Measurements from ENCODE around the gene NCAPD2. TPM values are rescaled to one million over a fixed set of nuclear protein-coding genes. Genes with fewer than 3 reads are reported as not detected.

Gene NCAPD2
- total and polyA plus RNA-seq, 2 donors (not counting 1 experiment from before 2014, with no cell fraction given) = 19.9 to 42.1 TPM

GRCh38 chr12:6562881-6563280, 69.0 kb downstream of the NCAPD2 start:
- TF ChIP-seq CTCF (IDR thresholded peaks at IDR 0.05) = no peak
- no peak for TF ChIP-seq EZH2 (IDR thresholded peaks at IDR 0.05; ENCODE audit: borderline replicate concordance, insufficient read depth, low read depth, low read length, poor library complexity, severe bottlenecking)
- ATAC-seq (ENCODE audit: low read depth) = no peak
- Histone ChIP-seq H3K27ac (ENCODE audit: low read length in 2 of 2) (no peak overlapping the region), H3K9ac (ENCODE audit: low read length) (no peak overlapping the region), H2AFZ (ENCODE audit: insufficient read depth, low read depth, low read length, poor library complexity, severe bottlenecking) (no peak overlapping the region), H3K9me3 (ENCODE audit: control extremely low read depth in 1 of 3, control insufficient read depth in 2 of 3, insufficient read depth in 1 of 3, low read length in 2 of 3) (no peaks in the 10 kb centered on the region), H3K79me2 (ENCODE audit: control insufficient read depth, insufficient read depth, low read length) (peaks cover 58% of the 10 kb centered on the region), H3K4me2 (replicated peaks; ENCODE audit: low read depth, low read length, poor library complexity, severe bottlenecking) (no peak overlapping the region), H3K4me1 (ENCODE audit: control insufficient read depth in 2 of 2, insufficient read depth in 2 of 2, low read length in 2 of 2) (peaks cover 7 to 15% of the 10 kb centered on the region in 2 donors), H4K20me1 (ENCODE audit: control insufficient read depth, insufficient read depth, low read length, poor library complexity, severe bottlenecking) (peaks cover 27% of the 10 kb centered on the region), H3K27me3 (replicated peaks in 1 of 4; ENCODE audit: control extremely low read depth in 1 of 4, control insufficient read depth in 3 of 4, insufficient read depth in 4 of 4, low read length in 3 of 4) (no peaks in the 10 kb centered on the region), H3K4me3 (ENCODE audit: control extremely low read depth in 1 of 5, extremely low read depth in 1 of 5, insufficient read depth in 1 of 5, low read depth in 2 of 5, low read length in 4 of 5) (no peak overlapping the region), H3K36me3 (replicated peaks in 1 of 2; ENCODE audit: control extremely low read depth in 1 of 2, control insufficient read depth in 1 of 2, extremely low read depth in 1 of 2, insufficient read depth in 2 of 2, low read length in 1 of 2) (peaks cover 2 to 55% of the 10 kb centered on the region in 2 experiments)
- Mint-ChIP-seq H3K27me3 (no peaks in the 10 kb centered on the region), H3K27ac (no peak overlapping the region), H3K4me3 (no peak overlapping the region), H3K9me3 (ENCODE audit: insufficient read depth) (no peaks in the 10 kb centered on the region), H3K4me1 (peaks cover 25% of the 10 kb centered on the region)
- WGBS (ENCODE audit: insufficient coverage) = 93% methylated on average over 8 of the region's 10 CpGs
- no peak for DNase-seq
- ChIA-PET POLR2A (no interaction called here), CTCF (interaction anchor here (0.7 to 5.0 kb wide), 14 partner anchors 9 to 216 kb away, joined by 3 to 52 read pairs (median 4); partner anchors contain the start of genes GAPDH, IFFO1 and MLF2)
- intact Hi-C loops (cut with micrococcal nuclease) = loop anchor here (2.0 kb wide), 1 partner anchor 262 kb away; no protein-coding TSS in a partner anchor

- Histone ChIP-seq H3K27ac (ENCODE audit: low read length in 2 of 2) (no peak overlapping the region), H3K4me1 (ENCODE audit: control insufficient read depth in 2 of 2, insufficient read depth in 2 of 2, low read length in 2 of 2) (peaks cover 7 to 13% of the 10 kb centered on the region in 2 donors), H3K9me3 (ENCODE audit: control extremely low read depth in 1 of 3, control insufficient read depth in 2 of 3, insufficient read depth in 1 of 3, low read length in 2 of 3) (no peaks in the 10 kb centered on the region), H3K4me2 (replicated peaks; ENCODE audit: low read depth, low read length, poor library complexity, severe bottlenecking) (no peak overlapping the region), H3K79me2 (ENCODE audit: control insufficient read depth, insufficient read depth, low read length) (peaks cover 60% of the 10 kb centered on the region), H3K9ac (ENCODE audit: low read length) (no peak overlapping the region), H2AFZ (ENCODE audit: insufficient read depth, low read depth, low read length, poor library complexity, severe bottlenecking) (no peak overlapping the region), H3K4me3 (ENCODE audit: control extremely low read depth in 1 of 5, extremely low read depth in 1 of 5, insufficient read depth in 1 of 5, low read depth in 2 of 5, low read length in 4 of 5) (no peak overlapping the region), H3K36me3 (replicated peaks in 1 of 2; ENCODE audit: control extremely low read depth in 1 of 2, control insufficient read depth in 1 of 2, extremely low read depth in 1 of 2, insufficient read depth in 2 of 2, low read length in 1 of 2) (peaks cover 2 to 55% of the 10 kb centered on the region in 2 experiments), H4K20me1 (ENCODE audit: control insufficient read depth, insufficient read depth, low read length, poor library complexity, severe bottlenecking) (peaks cover 28% of the 10 kb centered on the region), H3K27me3 (replicated peaks in 1 of 4; ENCODE audit: control extremely low read depth in 1 of 4, control insufficient read depth in 3 of 4, insufficient read depth in 4 of 4, low read length in 3 of 4) (no peaks in the 10 kb centered on the region)
- Mint-ChIP-seq H3K4me3 (no peak overlapping the region), H3K4me1 (peaks cover 28% of the 10 kb centered on the region), H3K9me3 (ENCODE audit: insufficient read depth) (no peaks in the 10 kb centered on the region), H3K27me3 (no peaks in the 10 kb centered on the region), H3K27ac (peak overlapping the region; percentile 10)
- 81% methylated on average over 7 of the region's 8 CpGs for WGBS (ENCODE audit: insufficient coverage)
- intact Hi-C loops (cut with micrococcal nuclease) = loop anchor here (2.0 kb wide), 1 partner anchor 261 kb away; no protein-coding TSS in a partner anchor
- TF ChIP-seq CTCF (IDR thresholded peaks at IDR 0.05) (peak; percentile 95), EZH2 (IDR thresholded peaks at IDR 0.05; ENCODE audit: borderline replicate concordance, insufficient read depth, low read depth, low read length, poor library complexity, severe bottlenecking) (no peak)
- ChIA-PET POLR2A (no interaction called here), CTCF (interaction anchor here (0.7 to 5.0 kb wide), 22 partner anchors 9 to 215 kb away, joined by 3 to 52 read pairs (median 4); partner anchors contain the start of genes GAPDH, IFFO1, LPAR5 and MLF2)
- ATAC-seq (ENCODE audit: low read depth) = peak; percentile 28
- peak; percentile 76 for DNase-seq
Observed at GRCh38 chr12:6563448-6564050, 69.6 kb downstream of the NCAPD2 start.

All from B cell (primary cell).